Fibroblast of peridontal ligament (primary cell): ENCODE data around the gene RIMS4.
A peak's percentile ranks its signal among the peaks of the same experiment; 100 is the strongest.
"Not testable (repeated sequence)": the region's sequence is repeated elsewhere in the genome, so short reads cannot be mapped to it uniquely, and the experiment has no call there.

ENCODE experiments used
- DNase-seq: peaks from one replicate; pipeline ENCODE4 v3.0.0-alpha.2; 2010; ENCODE audit errors: extremely low read depth

RIMS4 gene

DNA sequence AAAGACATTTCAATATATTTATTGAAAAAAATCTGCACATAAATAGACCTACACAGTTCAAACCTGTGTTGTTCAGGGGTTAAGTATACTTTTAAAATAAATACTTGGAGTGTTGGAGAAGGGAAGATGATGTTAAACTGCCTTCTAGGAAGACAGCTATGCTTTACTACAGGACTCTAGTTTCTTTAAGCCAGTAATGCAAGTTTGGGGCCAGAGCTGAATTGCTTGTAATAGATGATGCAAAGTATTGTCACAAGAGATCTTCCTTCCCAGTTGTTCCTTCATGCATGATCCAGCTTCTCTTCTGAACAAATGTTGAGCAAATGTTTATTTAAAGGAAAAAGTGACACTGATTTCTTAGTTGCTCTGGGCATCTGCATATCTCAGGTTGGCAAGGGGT lies 20.2 kb upstream of the RIMS4 start:
- DNase-seq = no peak

DNA sequence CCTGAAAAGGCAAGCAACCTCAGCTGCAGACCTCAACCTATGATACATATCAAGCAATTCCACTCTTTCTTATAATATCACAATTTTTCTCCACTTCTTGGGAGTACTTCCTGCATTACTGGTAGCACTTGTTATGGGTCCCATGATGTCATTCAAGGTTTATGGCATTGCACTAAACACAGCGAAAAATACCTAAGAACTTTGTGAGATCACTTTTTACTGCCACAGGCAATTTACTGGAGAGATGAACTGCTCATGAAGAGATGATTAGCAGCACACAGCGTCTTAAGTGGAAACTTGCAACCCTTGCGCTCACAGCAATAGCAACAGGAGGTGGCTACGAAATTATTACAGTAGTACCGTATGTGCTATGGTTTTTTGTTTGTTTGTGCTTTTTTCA lies 19.3 kb upstream of the RIMS4 start:
- no peak for DNase-seq

DNA sequence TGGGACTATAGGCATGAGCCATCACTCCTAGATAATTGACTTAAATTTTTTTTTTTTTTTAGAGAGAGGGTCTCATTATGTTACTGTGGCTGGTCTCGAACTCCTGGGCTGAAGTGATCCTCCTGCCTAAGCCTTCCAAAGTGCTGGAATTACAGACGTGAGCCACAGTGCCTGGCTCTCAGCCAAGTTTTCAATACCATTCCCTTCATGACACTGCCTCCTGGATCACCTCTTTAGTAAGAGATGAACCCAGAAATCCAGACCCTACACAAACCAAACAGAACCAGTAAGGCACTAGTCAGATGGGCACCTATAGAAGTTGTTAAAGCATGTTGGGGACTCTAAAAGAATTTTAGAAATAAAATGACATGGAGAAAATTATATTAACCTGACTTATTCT lies 18.3 kb upstream of the RIMS4 start:
- DNase-seq = no peak

DNA sequence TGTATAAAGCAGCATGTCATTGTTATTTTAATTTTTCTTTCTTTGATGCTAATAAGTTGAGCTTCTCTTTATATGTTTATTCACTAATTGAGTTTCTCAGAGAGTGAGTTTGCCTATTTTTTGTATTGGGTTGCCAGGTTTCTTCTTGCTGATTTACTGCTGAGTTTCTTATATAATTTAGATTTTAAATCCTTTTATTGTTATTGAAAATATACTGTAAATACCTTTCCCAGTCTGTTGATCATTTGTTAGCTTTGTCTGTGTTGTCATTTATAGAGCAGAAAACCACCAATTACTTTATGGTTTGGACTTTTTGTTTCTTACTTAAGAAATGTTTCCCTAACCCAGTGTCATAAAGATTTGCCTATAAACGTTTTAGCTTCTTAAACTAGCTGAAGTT lies 17.1 kb upstream of the RIMS4 start:
- no peak for DNase-seq

DNA sequence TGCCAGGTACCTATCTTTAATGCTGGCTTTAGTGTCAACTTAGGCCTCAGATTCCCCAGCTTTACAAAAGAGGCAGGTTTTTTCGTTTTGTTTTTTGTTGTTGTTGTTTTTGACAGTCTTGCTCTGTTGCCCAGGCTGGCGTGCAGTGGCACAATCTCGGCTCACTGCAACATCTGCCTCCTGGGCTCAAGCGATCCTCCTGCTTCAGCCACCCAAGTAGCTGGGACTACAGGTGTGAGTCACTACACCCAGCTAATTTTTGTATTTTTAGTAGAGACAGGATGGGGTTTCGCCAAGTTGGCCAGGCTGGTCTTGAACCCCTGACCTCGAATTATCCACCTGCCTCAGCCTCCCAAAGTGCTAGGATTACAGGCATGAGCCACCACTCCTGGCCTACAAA lies 11.2 kb upstream of the RIMS4 start:
- DNase-seq = not testable (repeated sequence)

DNA sequence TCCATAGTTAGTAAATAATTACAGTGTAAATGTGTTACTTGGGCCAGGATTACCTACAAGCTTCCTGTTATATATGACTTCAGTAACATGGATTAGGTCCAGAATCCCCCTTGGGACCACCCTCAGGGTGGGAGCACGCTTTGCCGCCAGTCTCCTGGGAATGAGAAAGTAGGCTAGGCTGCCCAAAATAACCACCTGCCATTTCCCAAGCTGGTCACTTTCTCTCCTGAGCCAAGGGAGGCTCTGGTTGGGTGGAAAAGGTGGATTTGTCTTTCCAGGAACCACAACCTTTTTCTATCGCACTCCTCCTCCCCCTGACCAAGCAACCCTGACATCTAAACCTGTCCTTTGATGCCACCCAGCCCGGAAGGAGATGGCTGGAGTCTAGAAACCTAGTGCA lies 9.6 kb upstream of the RIMS4 start:
- DNase-seq = no peak

DNA sequence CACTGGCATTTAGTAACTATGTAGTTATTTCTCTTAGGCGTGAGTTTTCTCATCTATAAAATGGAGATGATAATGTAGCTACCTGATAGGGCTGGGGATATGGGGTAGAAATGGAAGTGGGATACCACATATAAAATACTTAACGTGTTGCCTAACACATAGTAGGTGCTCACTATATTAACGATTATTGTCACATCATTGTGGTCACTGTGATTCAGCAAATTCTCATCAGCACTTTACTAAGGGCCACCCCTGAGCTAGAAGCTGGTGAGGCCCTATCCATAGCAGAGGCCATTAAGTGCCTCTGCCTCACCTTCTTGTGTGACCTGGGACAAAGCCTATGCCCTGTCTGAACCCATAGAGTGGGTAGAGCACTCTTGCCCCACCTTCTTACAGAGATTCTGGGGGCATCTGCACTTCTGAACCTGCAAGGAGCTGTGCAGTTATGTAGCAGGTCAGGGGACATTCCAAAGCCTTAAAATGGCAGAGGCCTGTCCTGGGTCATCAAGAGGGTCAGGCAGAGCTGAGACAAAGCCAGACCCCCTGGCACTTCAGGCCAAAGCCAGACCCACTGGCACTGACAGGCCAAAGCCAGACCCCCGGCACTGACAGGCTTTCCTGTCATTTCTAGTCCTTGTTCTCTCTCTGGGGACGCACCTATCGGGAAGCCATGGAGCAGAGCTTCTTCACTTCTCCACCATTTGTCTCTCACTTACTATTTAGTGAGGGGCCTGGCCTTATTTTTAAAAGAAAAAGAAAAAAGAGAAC lies 7.0 kb upstream of the RIMS4 start:
- no peak for DNase-seq

DNA sequence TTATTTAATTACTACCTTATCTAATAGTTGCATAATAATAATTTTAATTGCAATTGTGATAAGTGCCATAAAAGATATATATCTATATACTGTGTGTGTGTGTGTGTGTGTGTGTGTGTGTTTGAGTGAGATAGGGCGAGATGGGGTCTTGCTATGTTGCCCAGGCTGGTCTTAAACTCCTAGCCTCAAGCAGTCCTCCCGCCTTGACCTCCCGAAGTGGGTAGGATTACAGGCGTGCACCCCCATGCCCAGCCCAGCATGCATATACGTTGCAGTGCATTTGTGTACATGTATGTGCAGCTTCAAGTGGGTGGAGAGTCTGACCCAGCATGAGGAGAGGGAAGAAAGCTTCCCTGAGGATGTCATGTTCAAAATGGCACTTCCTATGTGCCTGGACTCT lies 4.6 kb upstream of the RIMS4 start:
- no peak for DNase-seq

DNA sequence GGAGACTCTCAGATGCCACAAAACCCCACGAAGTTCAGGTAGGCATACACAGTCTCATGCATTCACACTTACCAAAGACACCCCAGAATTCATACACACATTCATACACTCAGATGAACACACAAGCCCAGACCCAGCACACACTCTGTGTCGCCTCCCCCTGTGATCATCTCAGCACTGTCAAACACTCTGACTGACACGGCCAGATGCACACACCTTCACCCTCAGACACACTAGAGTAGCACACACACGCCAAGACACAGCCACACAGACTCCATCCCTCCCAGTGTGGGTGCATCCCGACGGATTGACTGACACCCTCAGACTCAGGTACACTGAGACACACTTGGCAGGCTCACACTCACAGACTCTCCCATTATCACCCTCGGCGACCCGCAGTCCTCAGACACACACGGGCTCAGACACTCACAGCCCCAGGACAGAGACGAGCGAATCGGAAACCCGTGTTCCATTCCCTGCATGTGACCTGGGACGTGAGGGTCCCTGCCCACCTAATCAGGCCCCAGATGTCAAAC lies 872 bp upstream of the RIMS4 start:
- DNase-seq = no peak

DNA sequence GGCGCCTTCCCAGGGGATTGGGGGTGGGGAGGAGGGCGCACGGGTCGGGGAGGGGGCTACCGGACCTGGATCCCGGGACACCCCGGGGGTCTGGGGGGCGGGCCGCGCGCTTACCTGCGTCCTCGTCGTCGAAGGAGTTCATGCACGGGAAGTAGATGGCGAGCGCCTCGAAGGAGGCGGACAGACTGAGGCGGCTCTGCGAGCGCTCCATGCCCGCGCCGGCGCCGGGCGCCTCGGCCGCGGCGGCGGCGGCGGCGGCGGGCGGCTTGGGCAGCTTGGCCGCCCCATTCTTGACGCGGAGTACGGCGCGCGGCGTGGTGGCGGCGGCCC lies 320 bp downstream of the RIMS4 start:
- no peak for DNase-seq

DNA sequence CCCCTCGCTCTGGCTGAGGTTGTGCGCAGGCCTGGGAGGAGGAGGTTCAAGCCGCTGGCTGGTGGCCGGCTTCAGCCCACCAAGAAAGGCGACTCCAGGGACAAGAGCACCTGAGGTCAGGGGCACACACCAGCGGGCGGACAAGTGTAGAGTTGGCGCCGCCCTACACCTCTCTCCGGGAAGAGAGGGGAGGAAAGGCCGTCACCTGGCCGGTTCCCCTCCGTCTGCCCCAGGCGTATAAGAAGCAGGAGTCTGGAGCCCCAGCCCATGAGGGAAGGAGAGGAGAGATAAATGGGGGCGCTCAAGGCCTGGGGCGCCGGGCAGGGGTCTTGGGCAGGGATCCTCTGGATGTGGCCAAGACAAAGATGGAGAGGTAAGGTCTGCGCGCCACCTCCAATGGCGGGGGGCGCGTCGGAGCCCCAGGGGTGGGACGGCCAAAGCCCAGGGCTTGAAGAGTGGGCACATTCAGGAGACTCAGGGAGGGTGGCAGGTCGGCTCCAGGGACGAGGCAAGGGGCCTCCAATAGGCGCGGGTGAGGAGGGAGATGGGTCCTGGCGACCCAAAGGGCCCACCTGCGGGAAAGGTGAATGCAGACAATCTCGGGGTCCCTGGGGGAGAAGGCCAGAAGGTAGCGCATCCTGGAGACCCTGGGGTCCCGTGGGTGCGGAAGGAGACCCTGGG lies 826 bp downstream of the RIMS4 start:
- no peak for DNase-seq

DNA sequence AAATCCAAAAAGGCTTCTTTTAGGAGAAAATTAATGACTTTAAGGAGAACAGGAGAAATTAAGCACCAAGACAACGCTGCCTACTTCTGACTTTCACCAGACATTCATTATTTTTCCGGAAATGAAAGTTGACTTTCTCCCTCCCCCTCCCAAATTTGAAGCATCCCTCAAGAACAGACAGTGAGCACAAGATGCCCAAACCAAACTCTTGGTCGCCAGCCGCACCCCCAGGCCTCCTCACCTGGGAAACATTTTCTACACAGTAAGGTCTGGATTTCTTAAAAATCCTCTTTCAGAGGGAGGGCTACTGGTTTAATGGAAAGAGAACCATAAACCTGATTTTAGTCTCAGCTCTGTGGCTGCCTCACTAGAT lies 2.7 kb downstream of the RIMS4 start:
- no peak for DNase-seq

DNA sequence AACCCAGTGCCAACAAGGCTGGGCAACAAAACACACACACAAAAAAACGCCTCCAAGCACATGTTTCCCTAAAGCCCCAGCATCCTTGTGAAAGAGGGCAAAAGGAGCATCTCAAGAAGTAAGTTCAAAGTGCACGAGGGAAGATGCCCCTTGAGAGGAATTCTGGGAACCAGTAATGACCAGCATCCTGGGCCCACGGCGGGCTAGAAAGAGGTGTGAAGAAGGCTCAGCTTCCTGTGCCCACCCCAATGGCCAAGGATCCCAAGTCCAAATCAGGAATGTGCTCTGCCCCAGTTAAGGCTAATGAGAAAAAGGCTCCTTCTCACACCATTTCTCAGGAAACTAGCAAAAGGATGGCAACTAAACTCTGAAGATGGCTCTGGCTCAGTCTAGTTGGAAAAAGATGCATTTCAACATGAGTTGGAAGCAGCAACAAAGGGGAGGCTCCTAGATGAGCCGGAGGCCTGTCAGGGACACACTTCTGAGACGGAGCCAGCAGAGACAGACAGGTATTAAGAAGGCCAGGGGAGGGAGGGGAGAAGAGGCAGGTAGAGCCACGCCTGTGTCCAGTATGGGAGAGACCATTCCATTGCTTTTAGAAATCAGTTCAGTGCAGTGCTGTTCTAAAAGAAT lies 3.2 kb downstream of the RIMS4 start:
- DNase-seq = no peak

DNA sequence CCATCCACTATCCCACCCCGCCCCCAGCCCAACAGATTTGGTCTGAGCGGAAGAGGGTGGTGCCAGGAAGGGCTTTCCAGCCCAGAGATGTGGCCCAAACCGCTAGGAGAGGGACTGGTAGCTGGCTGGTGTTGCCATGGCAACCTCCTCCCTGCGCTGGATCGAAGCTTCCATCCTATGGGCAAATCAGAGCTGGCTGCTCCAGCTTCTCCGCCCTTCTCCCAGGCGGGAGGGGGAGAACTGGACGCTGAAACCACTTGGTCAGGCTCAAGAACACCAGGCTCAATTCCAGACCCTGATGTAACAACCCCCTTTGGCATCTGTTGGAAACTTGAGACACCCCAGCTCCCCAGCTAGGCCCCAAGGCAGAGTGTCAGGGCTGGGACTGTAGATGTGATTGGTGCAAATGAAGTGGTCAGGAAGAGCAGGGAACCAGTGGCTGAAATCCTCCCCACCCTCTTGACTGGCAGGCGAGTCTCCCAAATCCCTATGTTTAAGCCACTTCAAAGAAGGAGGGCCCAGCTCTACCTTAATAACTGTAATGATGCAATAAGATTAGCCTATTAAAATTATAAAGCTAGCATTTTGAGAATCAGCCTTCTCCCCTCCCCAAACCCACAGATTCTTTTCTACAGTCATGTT lies 4.2 kb downstream of the RIMS4 start:
- peak; percentile 96 for DNase-seq

DNA sequence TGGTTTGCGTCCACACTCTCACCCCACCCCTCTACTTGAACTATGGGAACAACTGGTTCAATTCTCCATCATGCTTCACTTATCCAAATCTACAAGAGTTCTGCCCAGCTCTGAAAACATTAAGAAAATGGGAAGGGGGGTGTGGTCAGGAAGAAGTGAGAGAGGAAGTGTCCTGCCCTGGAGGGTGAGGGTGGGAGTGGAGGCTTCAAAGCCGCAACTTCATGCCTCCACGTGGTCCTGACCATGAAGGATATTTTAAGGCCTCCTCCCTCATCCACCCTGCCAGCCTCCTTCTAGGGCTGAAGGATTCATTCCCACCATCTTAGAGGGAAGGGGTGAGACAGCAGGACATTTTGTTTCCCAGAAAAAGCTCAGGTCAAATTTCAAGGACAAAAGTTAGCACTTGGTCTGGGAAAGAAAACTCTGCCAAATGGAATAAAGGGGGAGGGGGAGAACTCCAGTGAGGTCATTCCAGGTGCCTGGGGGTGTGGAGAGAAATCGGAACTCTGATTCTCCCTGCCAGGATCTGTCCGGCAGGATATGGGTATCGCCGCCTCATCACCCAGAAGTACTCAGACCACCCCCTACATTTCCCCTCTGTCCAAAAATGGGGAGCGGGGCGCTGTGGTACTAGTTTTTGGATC lies 4.9 kb downstream of the RIMS4 start:
- no peak for DNase-seq

DNA sequence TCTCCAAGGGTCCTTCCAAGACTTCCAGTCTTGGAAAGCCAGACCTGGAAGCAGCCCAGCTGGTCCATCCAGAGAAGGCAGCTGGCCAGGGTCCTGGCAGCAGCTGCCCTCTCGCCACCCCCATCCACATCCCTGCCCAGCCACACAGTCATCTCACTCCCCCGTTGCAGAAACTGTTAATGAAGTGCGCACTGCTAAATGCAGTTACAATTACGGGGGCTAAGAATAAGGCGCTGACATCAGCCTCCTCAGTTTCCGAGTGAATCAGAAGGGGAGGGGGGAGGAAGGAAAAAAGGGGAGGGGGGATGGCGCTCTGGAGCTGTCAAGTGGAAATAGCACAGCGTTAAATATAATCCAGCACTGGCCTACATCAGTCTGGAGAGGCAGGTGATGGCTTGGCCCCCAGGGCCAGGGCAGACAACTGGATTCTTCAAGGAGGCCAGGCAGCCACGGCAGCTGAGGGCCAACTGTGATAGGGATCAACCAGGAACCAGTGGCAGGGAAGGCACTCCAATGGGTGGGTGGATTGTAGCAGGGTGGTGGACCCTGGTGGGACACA lies 6.9 kb downstream of the RIMS4 start:
- no peak for DNase-seq

DNA sequence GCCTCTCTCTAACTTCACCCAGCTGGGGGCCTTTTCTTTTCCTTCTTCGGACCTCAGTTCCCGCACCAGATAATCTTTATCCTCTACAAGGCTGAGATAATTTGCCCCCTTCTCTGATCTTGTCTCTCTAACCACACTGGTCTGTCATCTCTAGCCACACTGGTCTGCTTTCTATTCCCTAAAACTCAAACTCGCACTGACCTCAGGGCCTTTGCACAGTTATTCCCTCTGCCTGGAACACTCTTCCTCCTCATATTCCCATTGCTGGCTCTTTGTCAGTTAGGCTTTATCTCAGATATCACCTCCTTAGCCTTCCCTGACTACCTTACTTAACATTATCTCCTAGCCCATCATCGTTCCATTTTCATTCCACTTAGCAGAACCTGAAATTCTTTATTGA lies 7.6 kb downstream of the RIMS4 start:
- no peak for DNase-seq

DNA sequence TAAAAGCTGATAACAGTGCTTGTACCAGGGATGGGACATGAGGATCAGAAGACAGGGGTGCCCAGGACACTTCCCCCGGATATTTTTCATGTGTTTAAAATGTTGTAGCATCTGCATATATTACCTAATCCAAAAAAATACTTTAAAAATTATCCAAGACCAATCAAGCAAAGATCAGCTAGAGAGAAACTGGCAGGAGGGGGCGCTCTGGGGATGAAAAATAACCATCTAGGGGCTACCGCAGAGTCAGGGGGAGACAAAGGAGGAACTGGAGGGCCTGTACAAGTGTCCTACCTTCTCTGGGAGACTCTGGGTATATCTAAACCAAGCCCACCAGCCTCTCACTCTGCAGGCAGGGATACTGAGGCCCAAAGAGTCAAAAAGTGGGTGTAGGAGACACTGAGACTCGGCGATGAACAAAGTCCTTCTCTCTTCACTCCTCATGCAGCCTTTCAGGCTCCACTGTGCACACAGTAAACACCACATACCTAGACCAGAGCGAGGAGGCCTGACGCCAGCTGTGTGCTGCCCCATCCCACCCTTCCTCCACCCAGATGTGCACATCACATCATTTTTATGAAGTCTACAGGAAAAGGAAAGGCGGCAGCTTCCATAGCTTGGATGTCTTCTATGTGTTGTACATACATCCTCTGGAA lies 9.8 kb downstream of the RIMS4 start:
- no peak for DNase-seq

DNA sequence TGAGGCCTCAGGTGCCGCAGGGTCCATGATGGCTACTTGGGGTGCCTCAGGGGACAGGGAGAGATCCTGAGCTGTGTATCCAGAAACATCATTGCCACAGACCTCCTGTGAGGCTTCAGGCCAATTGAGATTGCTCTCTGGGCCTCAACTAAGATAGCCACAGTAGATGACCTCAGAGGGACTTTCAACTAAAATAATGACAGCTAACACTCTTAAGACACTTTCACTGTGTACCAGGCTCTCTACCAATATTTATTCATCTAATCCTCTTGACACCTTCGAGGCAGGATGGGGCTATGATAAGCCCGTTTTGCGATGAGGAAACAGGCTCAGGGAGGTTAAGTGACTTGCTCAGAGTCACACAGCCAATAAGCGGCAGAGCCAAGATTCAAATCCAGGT lies 10.7 kb downstream of the RIMS4 start:
- DNase-seq = no peak

DNA sequence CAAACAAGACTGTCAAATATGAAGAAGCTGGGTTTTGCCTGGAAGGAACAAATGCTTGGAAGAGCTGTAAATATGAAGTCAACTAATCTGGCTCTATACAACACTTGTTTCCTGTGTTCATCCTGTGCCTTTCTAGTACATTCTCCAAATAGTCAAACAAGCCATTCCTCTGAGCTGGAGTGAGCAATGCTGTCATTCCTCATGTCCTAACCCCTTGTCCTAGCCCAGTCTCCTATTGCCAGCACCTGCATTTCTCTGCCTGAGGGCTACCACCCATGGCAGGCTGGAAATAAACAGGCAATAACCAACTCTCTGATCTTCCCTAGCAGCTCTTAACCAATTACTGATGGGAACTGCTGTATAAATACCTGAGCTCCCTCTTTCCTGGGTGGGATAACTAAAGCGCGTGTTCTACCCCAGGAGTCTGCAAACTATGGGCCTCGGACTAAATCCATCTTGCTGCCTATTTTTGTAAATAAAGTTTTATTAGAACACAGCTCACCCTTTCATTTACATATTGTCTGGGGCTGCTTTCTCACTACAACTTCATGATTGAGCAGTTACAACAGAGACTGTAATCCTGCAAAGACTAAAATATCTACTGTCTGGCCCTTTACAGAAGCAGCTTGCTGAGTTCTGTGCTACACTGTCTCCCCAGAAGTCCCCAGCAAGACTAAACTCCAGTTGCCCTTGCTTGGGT lies 13.4 kb downstream of the RIMS4 start:
- no peak for DNase-seq

DNA sequence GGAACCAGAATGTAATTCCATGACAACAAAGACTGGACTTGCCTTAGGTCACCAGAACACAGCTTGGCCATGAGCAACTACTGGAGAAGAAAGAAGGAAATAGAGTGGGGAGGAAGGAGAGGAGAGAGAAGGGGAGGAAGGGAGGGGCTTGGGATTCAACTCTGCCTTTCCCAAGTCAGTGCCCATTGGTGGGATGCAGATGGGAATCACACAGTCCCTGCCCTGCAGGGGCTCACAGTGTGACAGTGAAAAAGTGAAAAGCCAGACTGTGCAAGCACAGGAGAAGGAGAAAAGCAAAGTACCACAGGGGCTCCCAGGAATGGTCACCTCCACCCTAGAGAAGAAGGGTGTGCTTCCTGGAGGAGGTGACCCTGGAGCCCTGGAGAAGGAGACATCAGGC lies 14.0 kb downstream of the RIMS4 start:
- DNase-seq = no peak
